GM18498 (cell line): ENCODE data around the gene PIGV.
"Not testable (repeated sequence)": the region's sequence is repeated elsewhere in the genome, so short reads cannot be mapped to it uniquely, and the experiment has no call there.

ENCODE experiments used
- ATAC-seq: cut with Tn5 transposase; IDR thresholded peaks from one replicate; pipeline ENCODE4 v1.9.1; 2021; ENCODE audit warnings: mild to moderate bottlenecking, moderate library complexity; ENCODE audit not compliant: unreplicated experiment

PIGV gene

GRCh38 chr1:26831059-26831458 lies 43.3 kb downstream of the PIGV start:
- no peak for ATAC-seq

DNA sequence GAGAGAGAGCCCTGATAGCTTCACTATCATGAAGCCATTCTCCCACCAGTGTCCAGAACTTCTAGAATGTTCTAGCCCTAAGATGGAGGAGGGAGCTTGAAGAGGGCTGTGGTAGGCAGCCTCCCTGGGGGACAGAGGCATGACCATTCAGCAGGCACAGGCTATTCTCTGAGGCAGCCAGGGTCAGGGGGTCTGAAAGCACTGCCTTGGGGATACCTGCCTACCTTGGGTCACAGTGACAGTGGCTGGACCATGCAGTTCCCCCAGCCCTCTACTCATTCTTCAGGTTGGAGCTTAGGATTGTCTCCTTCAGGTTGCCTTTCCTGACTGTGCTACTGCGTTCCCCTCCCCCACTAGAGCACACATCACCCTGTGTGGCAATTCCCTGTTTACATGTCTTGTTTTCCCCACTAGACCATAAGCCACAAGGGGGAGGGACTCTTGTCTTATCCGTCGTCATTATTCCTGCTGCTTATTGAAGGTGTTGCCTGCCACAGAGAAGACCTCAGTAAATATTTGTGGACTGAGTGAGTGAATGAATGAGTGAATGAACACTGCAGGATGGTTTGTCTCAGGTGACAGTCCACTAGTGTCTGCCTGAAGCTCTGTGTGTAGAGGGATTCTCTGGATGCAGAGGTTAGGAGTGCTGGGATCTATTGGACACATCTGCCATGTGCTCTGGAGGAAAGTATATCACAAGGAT lies 43.9 kb downstream of the PIGV start:
- no peak for ATAC-seq

DNA sequence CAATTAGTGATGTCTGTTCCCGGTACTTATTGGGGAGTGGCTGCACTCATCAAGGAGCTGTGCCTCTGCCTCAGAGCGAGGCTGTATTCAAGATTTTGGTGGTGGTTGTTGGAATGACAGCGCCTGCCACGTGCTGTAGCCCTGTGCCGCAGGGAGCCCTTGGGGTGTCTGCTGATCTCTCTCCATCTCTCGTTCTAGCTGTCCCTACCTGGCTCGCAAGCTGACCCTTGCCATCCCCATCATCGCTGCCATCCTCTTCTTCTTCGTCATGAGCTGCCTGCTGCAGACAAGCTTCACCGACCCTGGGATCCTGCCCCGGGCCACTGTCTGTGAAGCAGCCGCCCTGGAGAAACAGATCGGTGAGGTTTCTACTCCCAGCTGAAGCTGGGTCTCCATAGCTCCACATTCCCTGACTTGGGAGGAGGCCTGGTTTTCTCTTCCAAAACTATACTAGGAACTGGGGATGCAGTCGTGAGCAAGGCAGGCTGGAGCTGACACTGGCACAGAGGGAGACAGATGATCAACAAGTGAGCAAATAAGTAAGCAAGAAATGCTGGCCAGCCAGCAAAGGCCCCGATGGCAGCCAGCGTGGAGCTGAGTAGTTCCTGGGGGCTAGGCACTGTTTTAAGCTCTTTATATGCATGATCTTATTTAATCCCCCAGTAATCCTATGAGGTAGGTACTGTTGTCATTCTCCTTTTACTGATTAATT lies 44.7 kb downstream of the PIGV start:
- ATAC-seq, result no peak

DNA sequence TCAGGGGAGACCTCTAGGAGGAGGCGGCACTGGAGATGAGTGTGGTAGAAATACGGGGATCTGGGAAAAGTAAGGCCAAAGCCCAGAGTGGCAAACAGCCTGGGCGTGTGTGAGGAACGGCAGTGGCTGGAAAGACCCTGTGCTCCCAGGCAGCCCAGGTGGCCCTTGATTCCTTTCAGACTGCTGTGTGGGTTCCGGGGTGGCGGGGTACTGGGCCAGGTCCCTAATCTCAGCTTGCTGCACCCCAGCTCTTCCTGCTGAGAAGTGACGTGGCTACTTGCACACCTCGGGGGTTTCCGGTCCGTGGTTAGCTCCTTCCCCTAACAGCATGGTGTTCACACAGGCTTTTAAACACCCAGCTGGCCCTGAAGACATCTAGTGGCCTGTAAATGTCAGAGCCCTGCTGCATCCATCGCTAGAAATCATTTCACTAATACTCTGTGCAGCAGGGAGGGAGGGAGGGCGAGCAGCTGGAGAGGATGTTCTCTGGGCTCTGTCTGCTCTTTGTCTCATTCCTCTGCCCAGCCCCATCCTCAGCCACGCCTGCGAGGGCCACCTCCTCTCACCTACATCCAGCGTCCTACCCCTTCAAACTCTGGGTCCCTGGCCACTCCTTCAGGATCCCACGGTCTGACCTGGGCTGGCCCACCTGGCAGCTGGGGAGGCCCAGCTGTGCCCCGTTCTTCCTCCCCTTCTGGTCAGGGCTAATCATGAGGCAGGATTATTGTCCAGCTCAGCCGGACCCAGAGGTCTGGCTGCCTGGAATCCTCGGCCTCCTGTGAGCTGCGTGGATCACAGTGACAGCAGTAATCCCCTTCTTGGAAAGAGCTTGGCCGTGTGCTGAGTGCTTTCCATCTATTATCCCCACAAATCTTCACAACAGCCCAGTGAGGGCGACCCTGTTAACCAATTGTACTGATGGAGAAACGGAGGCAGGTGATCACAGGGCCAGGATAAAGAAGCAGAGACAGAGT lies 46.0 kb downstream of the PIGV start:
- ATAC-seq, result peak; percentile 82

- ATAC-seq, result not testable (repeated sequence)
Observed at GRCh38 chr1:26837665-26838064, 49.9 kb downstream of the PIGV start.

- ATAC-seq, result peak; percentile 91
Observed at GRCh38 chr1:26838474-26839338, 51.0 kb downstream of the PIGV start.

GRCh38 chr1:26839339-26839722 lies 51.6 kb downstream of the PIGV start:
- peak; percentile 4 for ATAC-seq

DNA sequence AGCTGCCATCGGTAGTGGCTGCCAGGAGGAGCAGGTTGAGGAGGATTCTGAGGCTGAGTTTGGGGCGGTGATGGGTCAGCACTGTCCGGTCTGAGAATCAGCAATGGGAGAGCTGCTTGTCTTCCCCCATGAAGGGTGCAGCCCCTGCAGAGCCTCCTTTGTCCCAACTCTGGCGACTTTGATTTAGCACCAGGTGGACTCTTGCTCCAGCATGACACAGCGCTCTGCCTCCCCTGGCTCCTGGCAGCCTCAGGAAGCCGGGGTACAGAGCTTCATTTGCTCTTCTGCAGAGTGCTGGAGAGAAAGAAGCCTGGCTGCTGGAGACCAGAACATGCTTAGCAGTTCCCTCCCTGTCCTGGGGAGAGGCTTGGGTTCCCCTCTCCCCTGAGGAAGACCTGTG lies 52.0 kb downstream of the PIGV start:
- ATAC-seq, result no peak

- no peak for ATAC-seq
Observed at GRCh38 chr1:26844424-26845196, 56.9 kb downstream of the PIGV start.

DNA sequence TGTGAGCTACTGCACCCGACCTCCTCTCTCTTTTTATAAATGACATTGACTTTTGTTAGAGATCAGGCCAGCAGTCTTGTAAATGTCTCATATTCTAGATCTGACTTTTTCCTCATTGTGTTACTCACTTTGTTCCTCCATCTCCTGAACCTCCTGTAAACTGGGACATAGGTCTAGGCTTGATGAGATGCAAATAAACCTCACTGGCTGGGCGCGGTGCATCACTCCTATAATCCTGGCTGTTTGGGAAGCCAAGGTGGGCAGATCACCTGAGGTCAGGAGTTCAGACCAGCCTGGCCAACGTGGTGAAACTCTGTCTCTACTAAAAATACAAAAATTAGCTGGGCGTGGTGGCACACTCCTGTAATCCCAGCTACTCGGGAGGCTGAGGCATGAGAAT lies 60.1 kb downstream of the PIGV start:
- not testable (repeated sequence) for ATAC-seq
